Endodermal cell (in vitro differentiated cells): ENCODE measurements around the gene AXIN2. TPM values are rescaled to one million over a fixed set of nuclear protein-coding genes. Genes with fewer than 3 reads are reported as not detected.
A peak's percentile ranks its signal among the peaks of the same experiment; 100 is the strongest.

Experiments
- DNase-seq: peaks from one replicate; pipeline ENCODE4 v3.0.0-alpha.2; 2017
- H3K27ac ChIP-seq: 2 replicates; pipeline ENCODE4 v1.5.1; 2013; ENCODE audit warnings: mild to moderate bottlenecking, low read depth, low read length, moderate library complexity
- H3K27me3 ChIP-seq: 2 replicates; pipeline ENCODE4 v1.6.1; 2013; ENCODE audit warnings: mild to moderate bottlenecking, low read length, moderate library complexity; ENCODE audit not compliant: insufficient read depth, control insufficient read depth, poor library complexity, severe bottlenecking
- H3K36me3 ChIP-seq: 2 replicates; pipeline ENCODE4 v1.7.0; 2013; ENCODE audit warnings: mild to moderate bottlenecking, low read length, moderate library complexity; ENCODE audit not compliant: control insufficient read depth, insufficient read depth
- H3K4me1 ChIP-seq: one replicate; pipeline ENCODE4 v1.7.0; 2013; ENCODE audit warnings: low read length; ENCODE audit not compliant: control insufficient read depth, insufficient read depth
- H3K4me3 ChIP-seq: 2 replicates; pipeline ENCODE4 v1.5.1; 2013; ENCODE audit warnings: mild to moderate bottlenecking, low read length, moderate library complexity
- H3K9ac ChIP-seq: 2 replicates; pipeline ENCODE4 v1.6.1; 2013; ENCODE audit warnings: mild to moderate bottlenecking, low read length, moderate library complexity; ENCODE audit not compliant: poor library complexity, severe bottlenecking; ENCODE audit errors: extremely low read depth
- H3K9me3 ChIP-seq: 2 replicates; pipeline ENCODE4 v1.6.1; 2013; ENCODE audit warnings: mild to moderate bottlenecking, low read length, moderate library complexity; ENCODE audit not compliant: control insufficient read depth
- H3K27ac Mint-ChIP-seq: 2 replicates; pipeline ENCODE4 v1.8.0; 2020; ENCODE audit warnings: mixed read lengths
- H3K27me3 Mint-ChIP-seq: 2 replicates; pipeline ENCODE4 v1.8.0; 2021; ENCODE audit warnings: mild to moderate bottlenecking, mixed read lengths; ENCODE audit not compliant: insufficient read depth
- H3K36me3 Mint-ChIP-seq: 2 replicates; pipeline ENCODE4 v1.8.0; 2020; ENCODE audit warnings: low read depth, mixed read lengths
- H3K4me1 Mint-ChIP-seq: 2 replicates; pipeline ENCODE4 v1.8.0; 2020; ENCODE audit warnings: mixed read lengths
- H3K4me3 Mint-ChIP-seq: 2 replicates; pipeline ENCODE4 v1.8.0; 2020; ENCODE audit warnings: mild to moderate bottlenecking, moderate library complexity, mixed read lengths
- H3K9me3 Mint-ChIP-seq: 2 replicates; pipeline ENCODE4 v1.8.0; 2020; ENCODE audit warnings: mild to moderate bottlenecking, mixed read lengths
- CTCF ChIP-seq: fragments of 200-600 bp; sonication (generic); conservative IDR thresholded peaks from 2 replicates; pipeline ENCODE4 v1.5.0; 2021; ENCODE audit warnings: antibody characterized with exemption, mild to moderate bottlenecking
- WGBS, 2 experiments: methylation state at CpG; one replicate each; pipeline versions ENCODE4 v1.1.5 to v1.1.7; 2013; ENCODE audit warnings: missing lambda C conversion rate in 2 of 2, mixed read lengths in 1 of 2; ENCODE audit not compliant: insufficient coverage in 1 of 2, insufficient read length in 1 of 2; 5-methylcytosine and 5-hydroxymethylcytosine counted together
- total RNA-seq, 2 donors: library from RNA; stranded (reverse); fragmentation: NEBNext Ultra II Directional in 1 of 2; extraction: Animal tissue kit (Norgen Biotek cat#: 25700) in 1 of 2; gene quantifications; 2 replicates in 1 of 2; 3 replicates in 1 of 2; pipeline ENCODE4 v1.2.1, GENCODE V29; 2021

The AXIN2 gene
- total RNA-seq, 2 donors from 2014 or later, result 40.1 to 53.2 TPM

GRCh38 chr17:65533056-65533745 lies 28.2 kb downstream of the AXIN2 start:
- H3K27ac ChIP-seq, result peak overlapping the region; percentile 95
- no peaks in the 10 kb centered on the region for H3K9me3 ChIP-seq
- Mint-ChIP-seq H3K9me3 (no peaks in the 10 kb centered on the region), H3K4me1 (peaks cover 41% of the 10 kb centered on the region), H3K27ac (peak overlapping the region; percentile 60), H3K27me3 (no peaks in the 10 kb centered on the region), H3K4me3 (no peak overlapping the region), H3K36me3 (peaks cover 84% of the 10 kb centered on the region)
- WGBS, 2 experiments, result 86 to 89% methylated on average over 8 to 13 of the region's 13 CpGs
- H3K4me1 ChIP-seq, result peaks cover 27% of the 10 kb centered on the region
- H3K27me3 ChIP-seq, result no peaks in the 10 kb centered on the region
- H3K36me3 ChIP-seq, result peaks cover 96% of the 10 kb centered on the region
- TF ChIP-seq CTCF, result no peak
- no peak overlapping the region for H3K9ac ChIP-seq
- no peak overlapping the region for H3K4me3 ChIP-seq
- no peak for DNase-seq

GRCh38 chr17:65532101-65532890 lies 29.2 kb downstream of the AXIN2 start:
- H3K36me3 Mint-ChIP-seq, result peaks cover 83% of the 10 kb centered on the region
- no peaks in the 10 kb centered on the region for H3K27me3 Mint-ChIP-seq
- Histone ChIP-seq H3K4me3 (no peak overlapping the region), H3K9ac (no peak overlapping the region), H3K9me3 (no peaks in the 10 kb centered on the region), H3K36me3 (peaks cover 97% of the 10 kb centered on the region), H3K27me3 (no peaks in the 10 kb centered on the region), H3K27ac (peak overlapping the region; percentile 95), H3K4me1 (peaks cover 27% of the 10 kb centered on the region)
- H3K9me3 Mint-ChIP-seq, result no peaks in the 10 kb centered on the region
- 80 to 92% methylated on average over 6 to 9 of the region's 9 CpGs for WGBS, 2 experiments
- DNase-seq, result peak; percentile 54
- H3K4me3 Mint-ChIP-seq, result peak overlapping the region; percentile 43
- H3K27ac Mint-ChIP-seq, result peak overlapping the region; percentile 85
- no peak for TF ChIP-seq CTCF
- H3K4me1 Mint-ChIP-seq, result peaks cover 41% of the 10 kb centered on the region

- no peaks in the 10 kb centered on the region for H3K9me3 Mint-ChIP-seq
- Histone ChIP-seq H3K27ac (peak overlapping the region; percentile 95), H3K27me3 (no peaks in the 10 kb centered on the region), H3K36me3 (peaks cover 89% of the 10 kb centered on the region), H3K9ac (no peak overlapping the region), H3K4me1 (peaks cover 27% of the 10 kb centered on the region), H3K4me3 (no peak overlapping the region), H3K9me3 (no peaks in the 10 kb centered on the region)
- H3K4me1 Mint-ChIP-seq, result peaks cover 41% of the 10 kb centered on the region
- WGBS, 2 experiments, result 15 to 43% methylated on average over 8 to 15 of the region's 16 CpGs
- H3K36me3 Mint-ChIP-seq, result peaks cover 77% of the 10 kb centered on the region
- H3K27ac Mint-ChIP-seq, result peak overlapping the region; percentile 85
- peak overlapping the region; percentile 43 for H3K4me3 Mint-ChIP-seq
- TF ChIP-seq CTCF, result peak; percentile 65
- no peaks in the 10 kb centered on the region for H3K27me3 Mint-ChIP-seq
- peak; percentile 82 for DNase-seq
Measured at GRCh38 chr17:65531256-65532100, 30.0 kb downstream of the AXIN2 start.
